HG02610 (cell line): Measurements from ENCODE around the gene EVA1C.
"Not testable (repeated sequence)": the region's sequence is repeated elsewhere in the genome, so short reads cannot be mapped to it uniquely, and the experiment has no call there.

Source experiments
- ATAC-seq: cut with Tn5 transposase; IDR thresholded peaks from one replicate; pipeline ENCODE4 v1.9.1; 2021; ENCODE audit warnings: mild to moderate bottlenecking, moderate library complexity; ENCODE audit not compliant: unreplicated experiment

Gene EVA1C

DNA sequence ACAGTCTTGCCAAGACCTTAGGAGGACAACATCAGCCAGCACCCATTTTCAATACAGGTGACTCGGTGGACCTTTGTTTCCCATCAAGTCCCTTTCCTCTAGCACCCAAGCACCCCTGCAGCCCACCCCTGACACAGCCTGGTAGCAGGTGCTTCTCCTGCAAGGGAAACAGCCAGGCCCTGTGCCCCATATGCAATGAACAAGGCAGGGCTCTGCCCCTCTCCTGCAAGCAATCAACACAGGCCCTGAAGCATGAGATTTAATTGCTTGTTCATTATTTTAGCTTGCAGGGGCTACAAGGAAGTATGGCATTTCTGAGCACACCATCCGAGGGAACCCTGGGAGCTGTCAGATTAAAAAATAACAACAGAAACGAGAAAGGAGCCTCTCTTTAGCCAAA is 137.4 kb downstream of the EVA1C start:
- no peak for ATAC-seq

DNA sequence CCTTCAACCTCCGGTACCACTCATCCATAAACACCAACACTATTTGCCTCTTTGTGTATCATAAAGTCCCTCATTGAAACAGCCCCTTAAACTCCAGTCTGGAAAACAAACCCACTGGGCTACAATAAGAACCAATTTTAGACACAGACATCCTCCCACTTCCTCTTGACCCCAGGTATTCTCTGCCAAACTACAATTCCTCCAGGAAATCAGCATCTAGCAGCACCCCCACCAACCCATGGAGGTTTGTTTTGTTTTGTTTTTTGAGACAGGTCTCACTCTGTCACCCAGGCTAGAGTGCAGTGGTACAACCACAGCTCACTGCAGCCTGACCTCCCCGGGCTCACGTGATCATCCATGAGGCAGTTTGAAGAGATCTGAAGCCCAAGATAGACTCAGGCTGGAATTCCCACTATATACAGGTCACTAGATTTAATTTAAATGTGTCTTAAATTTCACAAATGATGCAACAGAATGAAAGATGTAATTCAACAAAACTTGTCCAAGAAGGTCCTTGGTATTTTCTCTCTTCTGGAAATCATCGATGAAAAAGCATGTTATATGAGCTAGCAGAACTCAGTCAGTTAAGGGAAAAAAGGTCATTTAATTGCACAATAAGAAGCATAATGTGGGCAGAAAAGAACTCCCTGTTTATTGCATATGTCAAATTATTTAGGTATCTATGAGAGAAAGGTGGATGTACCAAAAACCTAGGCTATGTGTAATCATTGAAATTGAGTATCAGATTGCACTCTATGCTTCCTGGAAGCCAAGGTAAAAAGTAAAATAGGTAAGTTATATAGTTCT is 142.5 kb downstream of the EVA1C start:
- no peak for ATAC-seq

DNA sequence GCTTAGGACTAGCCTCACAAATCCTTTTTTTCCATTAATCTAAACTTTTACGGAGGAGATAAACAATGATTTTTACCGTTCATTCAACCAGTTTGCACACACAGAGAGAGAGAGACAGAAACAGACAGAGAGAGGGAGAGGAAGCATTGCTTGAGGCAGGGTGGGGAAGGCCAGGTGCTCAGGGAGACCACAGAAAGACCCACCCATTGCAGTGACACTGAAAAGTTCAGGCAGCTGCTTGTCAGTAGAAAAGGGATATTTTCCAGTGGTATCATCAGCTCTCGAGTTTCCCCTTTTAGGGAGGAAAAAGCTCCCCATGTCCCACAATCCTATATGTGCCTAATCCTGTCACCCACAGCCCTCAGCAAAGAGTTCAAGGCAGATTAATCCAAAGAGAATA is 145.6 kb downstream of the EVA1C start:
- ATAC-seq = no peak

DNA sequence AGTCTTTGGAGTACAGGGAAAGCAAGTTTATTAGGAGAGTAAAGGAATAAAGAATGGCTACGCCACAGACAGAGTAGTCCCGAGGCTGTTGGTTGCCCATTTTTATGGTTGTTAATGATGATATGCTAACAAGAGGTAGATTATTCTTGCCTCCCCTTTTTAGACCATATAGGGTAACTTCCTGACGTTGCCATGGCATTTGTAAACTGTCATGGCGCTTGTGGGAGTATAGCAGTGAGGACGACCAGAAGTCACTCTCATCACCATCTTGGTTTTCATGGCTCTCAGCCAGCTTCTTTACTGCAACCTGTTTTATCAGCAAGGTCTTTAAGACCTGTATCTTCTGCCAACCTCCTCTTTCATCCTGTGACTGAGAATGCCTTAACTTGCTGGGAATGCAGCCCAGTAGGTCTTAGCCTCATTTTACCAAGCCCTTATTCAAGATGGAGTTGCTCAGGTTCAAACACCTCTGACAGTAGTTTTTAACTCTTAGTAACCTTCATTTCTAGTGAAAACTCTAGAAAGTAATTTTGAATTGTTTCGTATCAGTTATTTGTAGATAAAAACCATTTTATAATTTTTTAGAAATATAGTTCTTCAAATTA is 146.6 kb downstream of the EVA1C start:
- ATAC-seq = no peak

DNA sequence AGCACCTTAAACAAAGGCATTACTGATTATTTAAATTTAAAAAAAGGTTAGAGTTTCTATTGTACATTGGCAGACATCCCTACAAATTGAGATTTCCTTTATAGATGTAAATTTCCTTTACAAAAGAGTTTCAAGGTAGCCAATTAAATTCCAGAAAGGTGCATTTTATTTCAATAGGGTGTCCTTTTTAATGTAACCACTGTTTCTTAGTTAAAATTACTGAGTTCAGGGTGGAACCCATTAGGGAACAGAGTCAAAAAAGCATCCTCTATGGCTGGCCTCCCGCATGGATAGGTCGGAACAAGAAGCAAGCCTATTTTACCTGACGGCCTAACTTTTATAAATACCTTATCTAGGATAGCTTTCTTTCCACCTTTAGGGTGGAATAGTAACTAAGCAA is 148.4 kb downstream of the EVA1C start:
- ATAC-seq = no peak

DNA sequence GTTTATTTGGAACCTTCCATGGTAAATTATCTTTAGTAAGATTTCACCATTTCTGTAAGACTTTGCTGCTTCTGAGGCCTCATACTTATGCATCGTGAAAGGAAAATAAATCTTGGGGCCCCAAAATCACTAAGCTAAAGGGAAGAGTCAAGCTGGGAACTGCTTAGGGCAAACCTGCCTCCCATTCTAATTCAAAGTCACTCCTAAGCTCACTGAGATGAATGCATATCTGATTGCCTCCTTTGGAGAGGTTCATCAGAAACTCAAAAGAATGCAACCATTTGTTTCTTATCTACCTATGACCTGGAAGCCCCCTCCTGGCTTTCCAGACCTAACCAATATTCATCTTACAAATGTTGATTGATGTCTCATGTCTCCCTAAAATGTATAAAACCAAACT is 149.0 kb downstream of the EVA1C start:
- ATAC-seq = not testable (repeated sequence)

DNA sequence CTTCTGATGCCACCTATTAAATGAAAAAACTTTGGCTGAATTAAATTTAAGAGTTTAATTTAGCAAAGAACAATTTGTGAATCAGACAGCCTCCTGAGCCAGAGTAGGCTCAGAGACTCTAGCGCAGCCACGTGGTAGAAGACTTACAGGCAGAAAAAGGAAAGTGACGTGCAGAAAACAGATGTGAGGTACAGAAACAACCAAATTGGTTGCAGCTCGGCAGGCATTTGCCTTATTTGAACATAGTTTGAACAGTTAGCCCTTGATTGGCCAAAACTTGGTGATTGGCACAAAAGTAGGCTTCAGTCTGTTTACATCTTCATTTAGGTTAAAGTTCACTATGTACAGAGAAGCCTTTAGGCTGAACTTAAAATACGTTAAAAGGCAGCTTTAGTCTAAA is 149.9 kb downstream of the EVA1C start:
- ATAC-seq = no peak

DNA sequence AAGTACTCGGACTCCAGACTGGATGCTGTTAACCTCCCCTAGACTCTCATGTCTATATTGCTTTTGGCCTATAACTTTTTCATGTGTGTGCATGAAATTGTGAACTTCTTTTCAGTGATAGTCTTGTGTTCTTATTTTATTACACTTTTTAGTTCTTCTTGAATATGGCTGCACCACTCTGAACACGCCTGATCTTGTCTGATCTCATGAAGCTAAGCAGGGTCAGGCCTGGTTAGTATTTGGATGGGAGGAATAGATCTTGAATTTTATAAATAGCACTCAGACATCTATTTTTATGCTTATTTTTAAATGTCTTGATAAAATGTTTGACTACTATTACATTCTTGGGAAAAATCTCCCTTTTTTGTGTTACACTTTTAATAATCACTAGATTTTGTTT is 150.4 kb downstream of the EVA1C start:
- ATAC-seq = no peak
